ENCODE results near the gene PTPRG.

The PTPRG gene

DNA sequence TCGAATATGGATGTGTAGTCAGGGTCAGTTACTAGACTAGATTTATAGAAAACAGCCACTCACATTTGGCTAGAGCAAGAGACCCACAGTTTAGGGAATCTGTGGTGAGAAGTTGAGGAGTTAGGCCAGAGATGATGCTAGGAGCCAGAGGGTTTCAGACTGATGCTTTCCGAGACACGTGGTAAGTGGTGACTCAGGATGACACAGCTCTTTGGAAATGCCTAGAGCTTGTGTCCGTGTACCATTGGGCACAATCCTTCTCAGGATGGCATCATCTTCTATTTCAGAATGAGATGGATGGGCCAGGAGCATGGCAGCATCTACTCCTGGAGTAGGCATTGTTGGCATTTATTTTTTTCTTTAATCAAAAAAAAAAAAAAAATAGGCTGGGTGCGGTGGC, 28.5 kb downstream of the PTPRG start:
- DNase-seq (ENCODE audit: low spot score): no peak

DNA sequence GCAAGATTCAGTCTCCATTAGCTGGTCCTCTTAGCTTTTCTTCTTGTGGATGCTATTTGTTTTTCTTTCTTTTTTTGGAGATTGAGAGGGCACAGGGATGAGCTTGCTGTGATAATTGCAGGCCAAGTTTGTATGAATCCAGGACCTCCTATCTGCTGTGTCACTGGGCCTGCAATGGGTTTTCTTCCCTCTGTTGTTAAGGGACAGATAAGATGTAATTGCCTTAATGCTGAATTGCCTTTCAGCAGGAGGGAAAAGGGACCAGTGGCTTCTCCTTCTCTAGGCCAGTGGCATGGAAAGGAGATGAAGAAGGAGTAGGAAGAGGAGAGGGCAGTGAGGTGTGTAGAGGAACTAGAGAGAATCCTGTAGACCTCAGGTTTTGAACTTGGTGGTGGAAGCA, 29.9 kb downstream of the PTPRG start:
- no peak for DNase-seq (ENCODE audit: low spot score)

DNA sequence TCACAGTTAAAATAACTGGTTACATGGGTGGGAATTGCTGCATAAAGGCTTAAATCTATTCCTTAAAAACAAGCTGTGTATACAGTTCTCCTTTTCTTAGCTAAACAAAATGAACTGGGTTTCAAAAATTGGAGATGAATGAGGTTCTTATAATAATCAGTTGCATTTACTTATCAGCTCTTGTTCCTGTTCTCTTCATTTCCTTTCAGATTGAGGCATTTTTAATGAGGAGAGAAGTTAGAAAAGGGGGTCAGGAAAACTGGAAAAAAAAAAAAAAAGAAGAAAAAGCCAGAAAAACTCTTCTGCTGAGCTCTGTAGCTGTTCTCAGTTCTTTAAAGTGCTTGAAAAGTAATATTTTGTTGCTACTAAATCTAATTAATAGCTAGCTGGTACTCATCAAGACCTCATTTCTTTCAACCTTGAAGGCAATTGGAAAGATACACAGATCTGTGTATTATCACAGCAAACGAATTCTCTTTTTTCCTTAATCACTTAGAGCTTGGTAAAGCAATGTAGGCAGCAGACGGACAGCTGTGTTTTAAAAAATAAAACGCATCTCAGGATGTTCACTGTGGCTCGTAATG, 32.2 kb downstream of the PTPRG start:
- DNase-seq (ENCODE audit: low spot score): no peak

DNA sequence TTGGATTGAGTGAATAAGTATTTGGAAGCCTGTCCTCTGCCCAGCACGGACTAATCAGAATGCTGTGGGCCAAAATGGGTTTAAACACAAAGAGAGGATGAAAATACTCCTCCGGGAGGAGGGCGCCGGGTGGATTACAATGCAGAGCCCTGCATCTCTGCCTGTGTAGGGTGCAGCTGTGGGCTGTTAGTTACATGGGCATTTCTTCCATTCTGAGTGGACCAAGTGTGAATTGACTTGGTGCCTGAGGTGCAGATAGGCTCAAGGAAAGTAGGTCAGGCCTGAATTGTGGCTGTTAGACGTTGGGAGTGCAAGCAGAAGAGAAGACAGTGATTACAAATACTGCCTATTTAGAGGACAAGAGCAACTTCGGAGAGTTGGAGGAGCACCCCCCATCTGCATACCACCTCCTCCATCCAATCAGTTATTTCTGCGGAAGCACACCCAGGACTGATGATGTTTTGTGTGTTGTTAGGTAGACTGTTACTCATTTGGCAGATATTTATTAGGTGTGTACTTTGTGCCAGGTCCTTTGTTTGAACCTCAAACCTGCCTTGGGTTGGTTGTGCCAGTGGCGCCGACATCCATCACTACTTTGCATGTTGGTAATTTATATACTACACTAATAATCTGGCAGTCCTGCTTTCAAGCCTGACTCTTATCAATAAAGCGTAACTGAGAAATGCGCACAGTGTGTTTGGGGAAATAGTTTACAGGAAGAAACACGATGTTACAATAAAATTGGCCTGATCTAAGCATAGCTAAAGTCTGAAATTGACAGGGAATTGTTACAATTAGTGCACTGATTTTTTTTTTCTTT, 33.0 kb downstream of the PTPRG start:
- DNase-seq (ENCODE audit: low spot score): no peak

DNA sequence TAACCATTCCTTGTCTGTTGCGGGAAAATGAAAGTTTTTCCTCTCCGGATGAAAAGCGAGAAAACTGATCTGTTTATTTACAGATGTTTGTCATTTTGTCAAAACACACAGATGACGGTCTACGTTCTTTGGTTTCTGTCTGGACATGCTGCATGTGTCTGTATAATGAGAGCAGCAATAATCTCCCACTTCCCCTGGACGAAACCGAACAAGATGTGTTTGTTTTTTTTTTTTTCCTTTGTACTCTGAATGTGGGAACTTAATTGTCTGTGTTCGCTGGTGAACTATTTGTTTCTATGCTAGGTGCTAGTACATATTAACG, 33.6 kb downstream of the PTPRG start:
- no peak for DNase-seq (ENCODE audit: low spot score)

DNA sequence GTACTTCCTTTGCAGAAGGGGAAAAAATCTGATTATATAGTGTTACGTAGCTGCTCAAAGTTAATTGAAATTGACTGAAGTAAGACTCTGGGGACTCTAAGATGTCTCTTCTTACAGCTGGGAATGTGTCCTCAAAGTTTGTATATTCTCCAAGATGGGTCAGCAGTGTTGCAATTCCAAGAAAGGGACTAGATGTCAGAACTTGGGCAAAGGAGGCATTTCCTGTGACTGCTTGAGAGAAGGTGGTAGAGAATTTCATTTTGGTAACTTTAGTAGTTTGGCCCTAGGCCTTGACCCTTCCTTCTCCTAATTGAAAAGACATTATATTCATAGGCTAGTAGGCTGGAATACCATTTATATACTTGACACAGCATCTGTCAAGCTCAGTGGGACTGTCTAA, 33.9 kb downstream of the PTPRG start:
- DNase-seq (ENCODE audit: low spot score): no peak

DNA sequence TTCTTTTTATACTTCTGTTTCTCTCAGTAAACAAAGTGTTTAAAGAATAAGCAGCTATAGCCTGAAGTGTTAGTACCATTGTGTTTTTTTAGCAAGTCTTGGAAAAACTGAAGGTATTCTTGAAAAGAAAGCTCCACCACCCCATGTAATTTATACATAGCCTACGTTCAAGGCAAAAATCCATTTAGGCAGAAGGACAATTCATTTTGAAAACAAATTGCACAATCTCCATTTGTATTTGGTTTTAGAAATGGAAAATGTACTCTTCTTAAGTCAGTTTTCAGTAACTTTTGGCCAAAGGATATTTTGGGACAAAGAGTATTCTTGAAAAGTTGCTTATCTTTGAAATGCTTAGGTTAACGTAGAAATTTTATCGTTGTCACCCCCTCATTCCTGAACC, 34.5 kb downstream of the PTPRG start:
- DNase-seq (ENCODE audit: low spot score): no peak

DNA sequence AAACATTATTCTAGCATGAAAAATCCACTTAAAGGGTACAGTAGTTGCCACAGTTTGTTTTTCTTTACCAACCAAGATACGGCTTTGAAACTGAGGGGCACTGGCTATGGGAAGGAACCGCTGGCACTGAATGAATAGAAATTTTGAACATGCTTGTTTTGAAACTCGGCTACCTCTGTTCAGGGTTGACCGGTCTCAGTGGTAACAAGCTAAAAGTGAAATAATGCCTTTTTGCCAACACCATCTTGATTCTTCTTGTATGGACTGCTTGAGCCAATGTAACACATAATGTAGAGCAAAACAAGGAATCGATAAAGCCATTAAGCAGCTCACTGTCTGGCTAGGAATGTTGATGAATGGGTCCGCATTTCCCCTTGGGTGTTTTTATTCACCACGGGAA, 36.5 kb downstream of the PTPRG start:
- DNase-seq (ENCODE audit: low spot score): no peak

DNA sequence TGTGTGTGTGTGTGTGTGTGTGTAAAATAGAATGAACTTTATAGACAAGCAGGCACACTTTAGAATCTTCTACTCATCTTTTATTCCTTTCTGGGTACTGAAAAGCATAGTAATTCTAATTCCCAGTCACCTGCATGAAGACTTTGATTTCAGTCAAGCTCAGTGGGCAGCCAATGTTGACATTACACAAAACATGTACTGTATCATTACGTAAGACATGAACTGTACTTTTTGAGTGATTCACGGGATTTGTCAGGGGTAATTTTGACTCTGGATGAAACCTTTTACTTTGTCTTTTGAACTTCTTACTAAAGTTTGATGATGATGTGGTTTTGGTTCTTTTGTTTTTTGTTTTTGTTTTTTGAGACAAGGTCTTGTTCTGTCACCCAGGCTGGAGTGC, 38.8 kb downstream of the PTPRG start:
- no peak for DNase-seq (ENCODE audit: low spot score)

DNA sequence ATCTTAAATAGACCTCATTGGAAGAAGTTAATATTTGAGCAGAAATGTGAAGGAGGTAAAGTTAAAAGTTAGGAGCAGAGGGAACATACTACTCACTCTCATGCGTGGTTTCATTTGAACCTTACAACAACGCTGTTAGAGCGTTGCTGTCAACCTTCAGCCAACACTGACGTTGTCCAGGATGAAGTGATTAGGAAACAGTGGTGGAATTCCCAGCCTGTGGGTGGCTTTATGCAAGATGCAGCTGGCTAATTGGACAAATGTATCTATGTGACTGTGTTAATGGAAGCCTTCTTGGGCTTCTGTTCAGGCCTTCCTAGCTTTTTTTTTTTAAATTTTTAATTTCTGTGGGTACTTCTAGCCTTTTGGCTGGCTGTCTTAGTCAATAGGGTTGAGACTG, 40.5 kb downstream of the PTPRG start:
- DNase-seq (ENCODE audit: low spot score): no peak

DNA sequence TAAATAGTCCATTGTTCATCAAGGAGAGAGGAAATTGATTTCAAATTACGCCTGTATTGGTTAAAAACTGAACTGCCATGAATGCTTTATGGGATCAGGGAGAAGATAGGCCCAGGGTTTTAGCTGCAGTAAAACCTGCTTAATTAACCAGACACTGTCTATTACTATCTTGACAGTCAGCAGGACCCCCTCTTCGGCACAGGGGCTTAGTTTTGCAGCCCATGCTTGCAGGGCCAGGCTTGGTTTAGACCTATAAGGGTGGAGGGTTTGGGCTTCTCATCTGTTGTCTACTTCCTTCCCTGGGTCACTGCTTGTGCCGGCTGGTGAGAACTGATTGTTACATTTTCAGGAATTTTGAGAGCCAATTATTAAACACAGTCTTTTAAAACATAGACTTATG, 41.1 kb downstream of the PTPRG start:
- DNase-seq (ENCODE audit: low spot score): no peak

DNA sequence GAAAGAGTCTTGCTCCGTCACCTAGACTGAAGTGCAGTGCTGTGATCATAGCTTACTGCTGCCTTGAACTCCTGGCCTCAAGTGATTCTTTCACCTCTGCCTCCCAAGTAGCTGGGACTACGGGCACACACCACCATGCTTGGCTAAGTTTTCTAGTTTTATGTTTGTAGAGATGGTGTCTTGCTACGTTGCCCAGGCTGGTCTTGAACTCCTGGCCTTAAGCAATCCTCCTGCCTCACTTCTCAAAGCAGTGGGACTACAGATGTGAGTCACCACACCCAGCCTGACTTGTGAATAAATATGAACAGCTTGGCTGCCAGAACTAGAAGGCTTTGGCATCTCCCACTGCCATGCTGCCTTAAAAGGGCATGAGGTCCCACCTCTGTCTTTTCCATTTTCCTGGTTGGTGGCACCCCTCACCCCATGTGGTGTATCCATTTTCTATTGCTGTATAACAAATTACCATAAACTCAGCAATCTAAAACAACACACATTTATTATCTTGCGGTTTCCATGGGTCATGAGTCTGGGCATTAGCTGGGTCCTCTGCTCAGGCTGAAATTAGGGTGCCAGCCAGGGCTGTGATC, 44.3 kb downstream of the PTPRG start:
- no peak for DNase-seq (ENCODE audit: low spot score)

DNA sequence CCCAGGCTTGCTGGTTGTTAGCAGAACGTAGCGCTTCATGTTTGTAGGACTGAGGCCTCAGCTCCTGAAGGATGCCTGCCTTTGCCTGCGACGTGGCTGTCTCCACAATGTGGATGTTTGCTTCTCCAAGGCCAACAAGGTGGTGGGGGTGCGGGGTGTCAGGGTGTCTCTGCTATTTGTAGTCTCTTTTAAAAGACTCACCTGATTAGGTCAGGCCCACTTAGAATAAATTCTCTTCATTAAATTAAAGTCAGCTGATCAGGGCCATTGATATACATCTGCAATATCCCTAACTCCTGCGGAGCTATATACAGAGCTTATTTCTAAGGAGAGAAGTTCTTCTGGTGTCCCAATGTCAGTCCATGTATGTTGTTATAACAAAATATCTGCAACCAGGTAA, 44.8 kb downstream of the PTPRG start:
- DNase-seq (ENCODE audit: low spot score): no peak

DNA sequence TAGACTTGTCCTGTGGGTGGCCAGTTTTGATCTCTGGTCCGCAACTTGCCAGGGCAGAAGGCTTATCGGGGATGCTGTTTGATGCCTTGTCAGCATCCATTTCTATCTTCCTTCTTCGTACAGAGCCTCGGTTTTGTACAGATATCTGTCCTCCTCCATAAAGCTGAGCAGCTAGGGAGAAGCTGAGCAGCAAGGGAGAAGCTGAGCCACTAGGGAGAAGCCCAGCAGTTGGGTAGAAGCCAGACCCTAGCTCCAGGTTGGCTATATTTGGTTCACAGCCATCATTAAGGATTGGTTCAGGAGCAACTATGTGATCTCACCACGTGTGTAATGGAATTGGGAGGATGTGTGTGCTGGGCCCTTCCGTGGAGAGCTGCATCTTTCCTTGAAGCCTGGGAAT, 46.7 kb downstream of the PTPRG start:
- DNase-seq (ENCODE audit: low spot score): no peak

DNA sequence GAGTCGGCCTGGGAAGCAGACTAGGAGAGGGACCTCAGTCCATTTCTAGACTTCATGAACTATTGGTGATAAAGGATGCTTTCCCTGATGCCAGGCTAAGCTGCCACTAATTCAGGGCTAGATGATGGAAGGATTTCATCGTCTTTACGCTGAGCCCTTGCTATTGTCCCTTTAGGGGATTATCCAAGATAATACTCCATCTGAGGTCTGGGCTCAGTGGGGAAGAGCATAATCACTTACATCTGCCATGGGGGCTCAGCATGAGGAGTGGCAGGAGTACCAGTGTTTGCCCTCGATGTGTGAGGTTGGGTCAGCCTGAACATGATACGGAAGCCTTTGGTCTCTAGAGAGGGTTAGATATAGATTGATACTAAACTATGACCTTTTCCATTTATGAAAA, 47.3 kb downstream of the PTPRG start:
- no peak for DNase-seq (ENCODE audit: low spot score)

DNA sequence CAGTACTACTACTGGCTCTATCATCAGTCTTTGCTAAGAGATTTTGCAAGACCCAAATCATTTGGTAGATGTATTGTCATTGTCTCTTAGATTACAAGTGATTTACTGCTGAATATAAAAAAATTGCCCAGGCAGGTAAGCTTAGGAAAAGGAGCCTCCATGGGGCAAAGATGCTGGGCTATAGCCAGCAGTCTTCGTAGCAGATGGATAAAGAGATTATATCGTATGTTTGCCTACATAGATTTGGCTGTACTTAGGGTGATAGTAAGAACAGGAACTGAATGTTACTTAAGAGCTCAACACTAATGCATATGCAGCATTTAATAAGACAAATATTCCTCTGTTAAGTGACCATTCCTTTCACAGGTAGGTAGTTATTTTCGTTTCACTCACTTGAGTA, 48.9 kb downstream of the PTPRG start:
- DNase-seq (ENCODE audit: low spot score): no peak

DNA sequence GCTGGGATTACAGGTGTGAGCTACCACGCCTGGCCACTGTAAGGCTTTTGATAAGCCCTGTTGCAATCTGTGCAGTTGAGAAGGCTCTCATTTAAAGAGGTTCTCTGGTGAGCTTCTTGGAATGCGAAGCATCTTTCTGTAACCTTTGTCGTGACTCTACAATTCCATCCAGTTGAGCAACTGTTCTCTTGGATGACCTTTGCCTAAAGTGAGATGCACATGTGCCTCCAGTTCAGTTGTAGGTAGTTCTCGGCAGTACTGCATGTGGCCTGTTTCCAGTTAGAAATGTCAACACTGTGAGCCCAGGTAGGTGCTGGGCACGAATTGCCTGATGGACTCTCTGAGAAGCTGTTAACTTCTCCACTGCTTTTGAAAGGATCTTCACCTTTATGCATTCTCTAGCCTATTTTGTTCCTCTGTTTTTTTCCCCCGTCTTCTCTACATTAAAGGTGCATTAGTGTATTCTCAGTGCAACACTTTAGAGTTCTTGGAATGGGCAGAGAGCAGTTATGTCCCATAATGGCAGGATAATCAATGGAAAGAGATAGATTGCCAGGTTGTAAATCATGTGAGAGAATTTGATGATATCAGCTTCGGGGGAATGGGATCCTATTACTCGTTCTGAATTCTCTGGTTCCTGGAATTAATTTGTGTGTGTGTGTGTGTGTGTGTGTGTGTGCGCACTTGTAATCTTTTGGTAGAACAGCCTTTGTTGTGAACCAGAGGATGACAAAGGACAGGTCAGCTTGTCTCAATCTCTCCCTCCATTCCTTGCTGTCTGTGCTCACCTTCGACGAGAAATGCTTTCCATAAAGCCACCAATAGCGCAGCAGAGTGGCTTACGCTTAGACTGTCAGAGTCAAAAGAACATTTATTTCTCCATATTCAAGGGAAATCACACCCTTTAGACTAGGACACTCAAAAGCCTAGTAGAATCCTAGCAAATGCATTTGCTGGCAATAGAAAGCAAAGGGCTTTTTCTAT, 51.1 kb downstream of the PTPRG start:
- no peak for DNase-seq (ENCODE audit: low spot score)

DNA sequence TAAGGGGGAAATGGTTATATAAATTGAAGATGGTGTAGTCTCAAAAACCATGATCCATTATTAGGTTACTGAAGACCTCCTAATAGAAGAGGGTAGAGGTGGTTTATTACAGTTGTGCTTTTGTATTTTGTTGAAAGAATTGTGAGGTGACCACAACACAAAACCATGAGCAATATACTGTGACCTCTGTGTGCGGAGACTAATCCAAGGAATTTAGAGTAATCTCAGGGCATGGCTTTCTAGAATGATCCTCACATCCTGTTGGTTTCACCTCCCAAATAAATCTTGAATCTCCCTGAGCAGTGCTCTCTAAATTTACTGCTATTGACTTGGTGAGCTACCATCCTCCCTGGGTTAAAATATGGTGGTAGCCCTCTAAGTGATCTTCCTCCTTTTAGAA, 52.3 kb downstream of the PTPRG start:
- no peak for DNase-seq (ENCODE audit: low spot score)

DNA sequence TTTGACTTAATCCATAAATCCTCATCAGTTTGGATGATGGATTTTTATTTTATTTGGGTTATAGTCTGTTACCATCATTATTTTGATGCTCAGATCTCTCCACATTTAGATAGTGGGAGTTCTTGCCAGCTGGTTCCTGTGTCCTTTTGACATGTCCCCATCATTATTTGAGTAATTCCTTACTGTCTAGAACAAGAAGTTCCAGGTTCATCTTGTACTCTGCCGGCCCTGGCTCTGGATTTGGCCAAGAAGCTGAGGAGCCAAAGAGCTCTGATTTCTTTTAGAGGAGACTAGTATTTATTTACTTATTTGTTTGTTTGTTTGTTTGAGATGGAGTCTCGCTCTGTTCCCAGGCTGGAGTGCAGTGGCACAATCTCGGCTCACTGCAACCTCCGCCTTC, 54.3 kb downstream of the PTPRG start:
- no peak for DNase-seq (ENCODE audit: low spot score)

DNA sequence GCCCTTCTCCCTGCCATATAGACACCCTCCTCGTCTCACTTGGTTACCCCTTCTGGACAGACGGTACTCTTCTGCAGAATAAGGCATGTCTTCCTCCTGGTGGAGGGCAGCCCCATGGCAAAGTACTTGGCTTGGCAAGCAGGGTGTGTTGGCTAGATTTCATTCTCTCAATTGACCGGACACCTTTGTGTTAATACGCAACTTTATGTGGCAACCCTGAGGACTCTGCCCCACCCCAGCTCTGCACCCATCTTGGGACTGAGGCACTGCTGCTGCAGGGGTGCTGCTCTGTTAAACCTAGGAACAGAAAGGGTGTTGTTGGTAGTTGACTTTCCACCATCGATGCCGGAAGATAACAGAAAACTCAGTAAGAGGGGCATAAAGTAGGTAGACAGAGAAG, 55.2 kb downstream of the PTPRG start:
- DNase-seq (ENCODE audit: low spot score): no peak

DNA sequence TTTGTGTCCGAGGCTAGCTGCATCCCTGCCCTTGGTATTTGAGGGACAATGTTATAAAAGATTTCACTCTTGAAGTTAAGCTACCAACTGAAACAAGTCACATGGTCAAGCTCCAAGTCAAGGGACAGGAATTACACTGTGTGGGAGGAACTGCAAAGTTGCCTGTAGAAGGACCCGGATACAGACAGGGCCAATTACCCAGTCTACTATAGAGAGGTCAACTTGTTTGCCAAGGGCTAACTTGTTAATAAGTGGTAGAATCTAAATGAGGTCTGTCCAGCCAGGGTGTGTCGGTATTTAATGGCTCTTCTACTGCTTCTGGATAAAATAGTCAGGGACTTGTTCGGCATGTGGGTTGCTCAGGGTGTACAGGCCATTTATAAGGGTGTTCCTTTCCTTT, 55.7 kb downstream of the PTPRG start:
- DNase-seq (ENCODE audit: low spot score): no peak

DNA sequence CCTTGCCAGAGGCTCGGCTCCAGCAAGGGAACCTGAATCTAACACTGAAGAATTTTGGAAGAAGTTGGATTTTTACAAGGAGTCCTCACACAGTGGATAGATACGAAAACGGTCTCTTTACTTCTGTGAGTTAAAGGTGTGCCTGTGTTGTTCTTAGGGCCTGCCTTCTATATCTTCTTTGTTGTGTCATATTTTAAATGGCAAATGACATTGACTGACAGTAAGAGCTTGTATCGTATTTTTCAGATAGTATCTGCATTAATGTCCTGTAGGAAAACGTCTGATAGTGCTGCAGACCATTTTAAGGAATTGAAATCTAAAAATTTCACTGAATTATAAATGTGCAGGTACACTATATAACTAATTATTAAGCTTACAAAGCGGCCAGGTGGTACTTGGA, 56.3 kb downstream of the PTPRG start:
- DNase-seq (ENCODE audit: low spot score): no peak

DNA sequence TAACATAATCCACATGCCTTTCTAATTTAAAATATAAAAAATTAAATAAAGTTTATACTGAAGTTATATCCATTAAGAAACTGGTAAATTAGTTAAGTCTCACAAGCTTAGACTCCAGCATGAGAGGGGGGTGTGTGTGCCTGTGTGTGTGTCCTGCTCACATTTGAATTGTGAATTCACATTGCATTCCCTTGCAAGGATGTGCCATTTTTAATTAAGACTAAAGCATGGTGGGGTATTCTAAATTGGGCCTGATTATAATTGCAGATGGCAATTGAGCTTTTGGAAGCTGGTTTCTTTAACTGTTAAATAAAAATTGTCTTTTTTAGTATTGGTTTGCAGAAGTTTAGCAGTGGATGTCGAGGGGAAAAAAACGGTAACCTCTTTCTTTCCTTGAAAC, 56.9 kb downstream of the PTPRG start:
- DNase-seq (ENCODE audit: low spot score): no peak
